ENCODE data around the gene BCDIN3D.

BCDIN3D gene

GRCh38 chr12:49823951-49824350 is 19.0 kb downstream of the BCDIN3D start:
- no peak for DNase-seq (ENCODE audit: extremely low read depth in 1 of 2, low read depth in 1 of 2)

- no peak for DNase-seq (ENCODE audit: extremely low read depth in 1 of 2, low read depth in 1 of 2)
These were observed 19.6 kb downstream of the BCDIN3D start for GRCh38 chr12:49823350-49823749.

GRCh38 chr12:49821373-49822287 is 21.3 kb downstream of the BCDIN3D start:
- no peak for DNase-seq (ENCODE audit: extremely low read depth in 1 of 2, low read depth in 1 of 2)

- no peak for DNase-seq (ENCODE audit: extremely low read depth in 1 of 2, low read depth in 1 of 2)
These were observed 23.1 kb downstream of the BCDIN3D start for GRCh38 chr12:49819786-49820185.

GRCh38 chr12:49818241-49818895 is 24.5 kb downstream of the BCDIN3D start:
- no peak for DNase-seq (ENCODE audit: extremely low read depth in 1 of 2, low read depth in 1 of 2)

- no peak for DNase-seq (ENCODE audit: extremely low read depth in 1 of 2, low read depth in 1 of 2)
These were observed 29.8 kb downstream of the BCDIN3D start for GRCh38 chr12:49813131-49813530.

- DNase-seq (ENCODE audit: extremely low read depth in 1 of 2, low read depth in 1 of 2): no peak
These were observed 30.9 kb downstream of the BCDIN3D start for GRCh38 chr12:49811961-49812401.

- no peak for DNase-seq (ENCODE audit: extremely low read depth in 1 of 2, low read depth in 1 of 2)
These were observed 31.8 kb downstream of the BCDIN3D start for GRCh38 chr12:49811136-49811535.

GRCh38 chr12:49809906-49810389 is 33.0 kb downstream of the BCDIN3D start:
- no peak for DNase-seq (ENCODE audit: extremely low read depth in 1 of 2, low read depth in 1 of 2)

GRCh38 chr12:49809381-49809905 is 33.5 kb downstream of the BCDIN3D start:
- no peak for DNase-seq (ENCODE audit: extremely low read depth in 1 of 2, low read depth in 1 of 2)

GRCh38 chr12:49808686-49809380 is 34.1 kb downstream of the BCDIN3D start:
- DNase-seq (ENCODE audit: extremely low read depth in 1 of 2, low read depth in 1 of 2): no peak

GRCh38 chr12:49807991-49808580 is 34.8 kb downstream of the BCDIN3D start:
- DNase-seq (ENCODE audit: extremely low read depth in 1 of 2, low read depth in 1 of 2): no peak

- DNase-seq (ENCODE audit: extremely low read depth in 1 of 2, low read depth in 1 of 2): no peak
These were observed 36.0 kb downstream of the BCDIN3D start for GRCh38 chr12:49806877-49807276.

- DNase-seq (ENCODE audit: extremely low read depth in 1 of 2, low read depth in 1 of 2): no peak
These were observed 36.5 kb downstream of the BCDIN3D start for GRCh38 chr12:49806321-49806813.

- no peak for DNase-seq (ENCODE audit: extremely low read depth in 1 of 2, low read depth in 1 of 2)
These were observed 37.5 kb downstream of the BCDIN3D start for GRCh38 chr12:49805409-49805808.

GRCh38 chr12:49804821-49805220 is 38.1 kb downstream of the BCDIN3D start:
- no peak for DNase-seq (ENCODE audit: extremely low read depth in 1 of 2, low read depth in 1 of 2)

GRCh38 chr12:49803693-49804450 is 39.0 kb downstream of the BCDIN3D start:
- DNase-seq (ENCODE audit: extremely low read depth in 1 of 2, low read depth in 1 of 2): no peak

- no peak for DNase-seq (ENCODE audit: extremely low read depth in 1 of 2, low read depth in 1 of 2)
These were observed 41.5 kb downstream of the BCDIN3D start for GRCh38 chr12:49801141-49802063.
